ENCODE measurements around the gene PAXIP1. TPM values are rescaled to one million over a fixed set of nuclear protein-coding genes. Genes with fewer than 3 reads are reported as not detected.

PAXIP1 gene
- total and polyA plus RNA-seq, 10 of the 15 experiments (the other 5 are each of a cell fraction or from before 2014, with no cell fraction given), result 7.3 to 27.2 (median 18.1) TPM

- ChIA-PET RAD21 (ENCODE audit: unreplicated experiment) (interaction anchor here (1.1 kb wide), 1 partner anchor 433 kb away, joined by 4 read pairs; no protein-coding TSS in a partner anchor), POLR2A (interaction anchor here (0.7 kb wide), 1 partner anchor 45 kb away, joined by 9 read pairs; no protein-coding TSS in a partner anchor), CTCF (interaction anchor here (1.1 to 8.1 kb wide), 7 partner anchors 10 to 686 kb away, joined by 3 to 61 read pairs (median 5); no protein-coding TSS in a partner anchor), SMC1A (ENCODE audit: uncharacterized antibody, unreplicated experiment) (interaction anchor here (0.7 kb wide), 1 partner anchor 15 kb away, joined by 3 read pairs; no protein-coding TSS in a partner anchor)
- no peak for FAIRE-seq
- no peak for ATAC-seq
- Histone ChIP-seq H3K4me3 (no peak overlapping the region), H3K27ac (ENCODE audit: control insufficient read depth, insufficient read depth) (no peak overlapping the region), H3K27me3 (replicated peaks in 1 of 2; ENCODE audit: control insufficient read depth in 2 of 2, insufficient read depth in 2 of 2, low read length in 1 of 2) (no peaks in the 10 kb centered on the region; a peak in 1 of 4 replicates), H3K9ac (ENCODE audit: control insufficient read depth, insufficient read depth, low read length) (no peak overlapping the region), H3K9me3 (replicated peaks; ENCODE audit: control insufficient read depth, insufficient read depth, low read length) (peaks cover 3% of the 10 kb centered on the region; the same call in 1 of the 3 replicates), H3K4me2 (ENCODE audit: control insufficient read depth, insufficient read depth) (no peak overlapping the region), H3K79me2 (ENCODE audit: control insufficient read depth, insufficient read depth, low read length) (no peaks in the 10 kb centered on the region), H2AFZ (ENCODE audit: control insufficient read depth, low read depth, low read length) (no peak overlapping the region), H3K4me1 (ENCODE audit: control insufficient read depth, insufficient read depth, low read length) (no peaks in the 10 kb centered on the region), H4K20me1 (ENCODE audit: control insufficient read depth, insufficient read depth) (no peaks in the 10 kb centered on the region), H3K36me3 (ENCODE audit: control insufficient read depth in 2 of 2, insufficient read depth in 2 of 2, low read length in 1 of 2) (no peaks in the 10 kb centered on the region)
- 40% methylated on average over 6 of the region's 6 CpGs for WGBS (ENCODE audit: insufficient coverage, insufficient replicate concordance, low lambda C conversion rate, missing lambda C conversion rate)
- TF ChIP-seq E2F4 (IDR thresholded peaks at IDR 0.05; ENCODE audit: low read depth, low read length), result no peak
- no peak for TF ChIP-seq ZNF687 (IDR thresholded peaks at IDR 0.05)
- no peak for TF ChIP-seq CEBPZ (IDR thresholded peaks at IDR 0.05; ENCODE audit: low read depth, low read length)
- TF ChIP-seq ZNF622 (IDR thresholded peaks at IDR 0.05), result no peak
- no peak for TF ChIP-seq SMAD5 (IDR thresholded peaks at IDR 0.05; ENCODE audit: low read depth)
- no peak for TF ChIP-seq ATF7 (IDR thresholded peaks at IDR 0.05; ENCODE audit: low read depth)
- TF ChIP-seq BMI1 (IDR thresholded peaks at IDR 0.05; ENCODE audit: borderline replicate concordance), result no peak
- TF ChIP-seq ASH2L (IDR thresholded peaks at IDR 0.05; ENCODE audit: borderline replicate concordance, low read depth), result no peak
- no peak for TF ChIP-seq NKRF (conservative IDR thresholded peaks at IDR 0.05)
- no peak for TF ChIP-seq ZNF24 (IDR thresholded peaks at IDR 0.05)
- no peak for TF ChIP-seq SIN3A (IDR thresholded peaks at IDR 0.05; ENCODE audit: low read depth, low read length)
- no peak for TF ChIP-seq YBX1 (IDR thresholded peaks at IDR 0.05)
- no peak for TF ChIP-seq RCOR1 (conservative IDR thresholded peaks at IDR 0.05; ENCODE audit: low read depth, low read length)
- TF ChIP-seq NFIC (IDR thresholded peaks at IDR 0.05; ENCODE audit: low read depth, low read length), result no peak
- in situ Hi-C loops (cut with MboI), result no loop called here
- DNase-seq (ENCODE audit: low read depth, low spot score), result no peak
- intact Hi-C loops (cut with micrococcal nuclease; ENCODE audit: unreplicated experiment), result loop anchor here (2.0 to 5.0 kb wide), 3 partner anchors 45 to 430 kb away; no protein-coding TSS in a partner anchor
- no TSS peak for BruUV-seq (replicated peaks)
Measured at GRCh38 chr7:154911862-154912455, 91.0 kb downstream of the PAXIP1 start.

All from GM12878 (cell line).